ENCODE measurements around the gene ITK. TPM values are rescaled to one million over a fixed set of nuclear protein-coding genes. Genes with fewer than 3 reads are reported as not detected.

The ITK gene
- total and polyA plus RNA-seq, 4 donors = 0.35 to 1.5 (median 0.43) TPM

GRCh38 chr5:157290981-157291711, 110.5 kb downstream of the ITK start (continued):
- TF ChIP-seq, protein P1, sequence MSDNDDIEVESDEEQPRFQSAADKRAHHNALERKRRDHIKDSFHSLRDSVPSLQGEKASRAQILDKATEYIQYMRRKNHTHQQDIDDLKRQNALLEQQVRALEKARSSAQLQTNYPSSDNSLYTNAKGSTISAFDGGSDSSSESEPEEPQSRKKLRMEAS (IDR thresholded peaks at IDR 0.05) = peak; percentile 95
- no peak for TF ChIP-seq NR2F2 (IDR thresholded peaks at IDR 0.05)
- peak; percentile 24 for TF ChIP-seq FOXA2 (IDR thresholded peaks at IDR 0.05)
- peak; percentile 26 to 65 for TF ChIP-seq JUND (IDR thresholded peaks at IDR 0.05)
- TF ChIP-seq SP1 (IDR thresholded peaks at IDR 0.05) = peak; percentile 99
- TF ChIP-seq EGR1 (IDR thresholded peaks at IDR 0.05; ENCODE audit: low read depth in 2 of 2) = peak in 1 of 2 donors; percentile 48

DNA sequence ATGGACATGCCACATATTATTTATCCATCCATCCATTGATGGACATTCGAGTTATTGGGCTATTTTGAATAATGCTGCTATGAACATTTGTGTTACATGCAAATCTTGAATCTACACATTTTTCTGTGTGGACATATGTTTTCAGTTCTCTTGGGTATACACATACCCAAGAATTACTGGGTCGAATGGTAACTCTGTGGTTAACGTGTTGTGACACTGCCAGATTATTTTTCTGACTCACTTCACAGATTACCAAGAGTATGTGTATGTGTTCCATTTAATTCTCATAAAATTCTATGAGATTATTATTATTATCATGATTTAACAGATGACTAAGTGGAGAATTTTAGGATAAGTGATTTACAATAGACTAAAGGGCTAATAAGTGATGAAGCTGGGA, 112.0 kb downstream of the ITK start:
- H3K4me1 ChIP-seq (ENCODE audit: control insufficient read depth in 4 of 4, insufficient read depth in 4 of 4, low read length in 3 of 4) = peaks cover 3 to 33% (median 25%) of the 10 kb centered on the region in 4 donors
- WGBS = 93% methylated on average over 3 of the region's 3 CpGs
- H3K9ac ChIP-seq (ENCODE audit: low read depth in 1 of 2, low read length in 2 of 2) = no peak overlapping the region
- DNase-seq (ENCODE audit: low spot score) = no peak
- no peaks in the 10 kb centered on the region for H3K9me3 ChIP-seq (ENCODE audit: control insufficient read depth in 4 of 4, low read length in 3 of 4)
- TF ChIP-seq, protein P2, sequence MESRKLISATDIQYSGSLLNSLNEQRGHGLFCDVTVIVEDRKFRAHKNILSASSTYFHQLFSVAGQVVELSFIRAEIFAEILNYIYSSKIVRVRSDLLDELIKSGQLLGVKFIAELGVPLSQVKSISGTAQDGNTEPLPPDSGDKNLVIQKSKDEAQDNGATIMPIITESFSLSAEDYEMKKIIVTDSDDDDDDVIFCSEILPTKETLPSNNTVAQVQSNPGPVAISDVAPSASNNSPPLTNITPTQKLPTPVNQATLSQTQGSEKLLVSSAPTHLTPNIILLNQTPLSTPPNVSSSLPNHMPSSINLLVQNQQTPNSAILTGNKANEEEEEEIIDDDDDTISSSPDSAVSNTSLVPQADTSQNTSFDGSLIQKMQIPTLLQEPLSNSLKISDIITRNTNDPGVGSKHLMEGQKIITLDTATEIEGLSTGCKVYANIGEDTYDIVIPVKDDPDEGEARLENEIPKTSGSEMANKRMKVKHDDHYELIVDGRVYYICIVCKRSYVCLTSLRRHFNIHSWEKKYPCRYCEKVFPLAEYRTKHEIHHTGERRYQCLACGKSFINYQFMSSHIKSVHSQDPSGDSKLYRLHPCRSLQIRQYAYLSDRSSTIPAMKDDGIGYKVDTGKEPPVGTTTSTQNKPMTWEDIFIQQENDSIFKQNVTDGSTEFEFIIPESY (IDR thresholded peaks at IDR 0.05) = no peak
- TF ChIP-seq CTCF (IDR thresholded peaks at IDR 0.05; ENCODE audit: low read depth, low read length, missing input control) = no peak
- TF ChIP-seq, protein P1 (IDR thresholded peaks at IDR 0.05) = no peak
- TF ChIP-seq NR2F2 (IDR thresholded peaks at IDR 0.05) = no peak
- no peak for TF ChIP-seq SP1 (IDR thresholded peaks at IDR 0.05)
- no peak for TF ChIP-seq HNF4G (IDR thresholded peaks at IDR 0.05)
- TF ChIP-seq HNF4A (conservative IDR thresholded peaks at IDR 0.05) = no peak
- TF ChIP-seq YY1 (IDR thresholded peaks at IDR 0.05) = no peak
- TF ChIP-seq ATF3 (IDR thresholded peaks at IDR 0.05) = no peak
- no peak for TF ChIP-seq FOXA1 (IDR thresholded peaks at IDR 0.05)
- no peak for TF ChIP-seq RAD21 (IDR thresholded peaks at IDR 0.05)
- TF ChIP-seq EGR1 (IDR thresholded peaks at IDR 0.05; ENCODE audit: low read depth in 2 of 2) = no peak
- no peak for TF ChIP-seq REST (IDR thresholded peaks at IDR 0.05)
- no peak for TF ChIP-seq GABPA (IDR thresholded peaks at IDR 0.05 in 1 of 2, conservative IDR thresholded peaks at IDR 0.05 in 1 of 2)
- TF ChIP-seq TAF1 (conservative IDR thresholded peaks at IDR 0.05) = no peak
- no peaks in the 10 kb centered on the region for H3K27me3 ChIP-seq (ENCODE audit: control insufficient read depth in 4 of 4, insufficient read depth in 4 of 4, low read length in 3 of 4)
- no peaks in the 10 kb centered on the region for H3K36me3 ChIP-seq (ENCODE audit: control insufficient read depth in 4 of 4, insufficient read depth in 3 of 4, low read depth in 1 of 4, low read length in 3 of 4)
- no peak overlapping the region for H3K27ac ChIP-seq (ENCODE audit: low read depth in 1 of 2, low read length in 2 of 2)
- H3K4me3 ChIP-seq (ENCODE audit: low read depth in 1 of 3, low read length in 3 of 3) = no peak overlapping the region
